MM.1S (cell line): Measurements from ENCODE around the gene SH3BP4.

Experiments
- DNase-seq: peaks from one replicate; pipeline ENCODE4 v3.0.0-alpha.2; 2015
- H2AFZ ChIP-seq: fragments of 300-600 bp; sonication (generic); 2 replicates; pipeline ENCODE4 v1.6.0; 2016; ENCODE audit warnings: antibody characterized with exemption, low read length
- H3F3A ChIP-seq: fragments of 300-600 bp; sonication (generic); 2 replicates; pipeline ENCODE4 v1.6.1; 2016; ENCODE audit warnings: mild to moderate bottlenecking, antibody characterized with exemption, low read length, moderate library complexity, mixed read lengths; ENCODE audit not compliant: insufficient read depth
- H3K27ac ChIP-seq: fragments of 300-600 bp; sonication (generic); 2 replicates; pipeline ENCODE4 v1.5.1; 2016; ENCODE audit warnings: mild to moderate bottlenecking, low read length
- H3K27me3 ChIP-seq: fragments of 300-600 bp; sonication (generic); replicated peaks from 2 replicates; pipeline ENCODE4 v1.6.0; 2016; ENCODE audit warnings: low read length; ENCODE audit not compliant: insufficient read depth
- H3K36me3 ChIP-seq: fragments of 300-600 bp; sonication (generic); replicated peaks from 2 replicates; pipeline ENCODE4 v1.6.1; 2016; ENCODE audit warnings: mild to moderate bottlenecking, low read length, mixed read lengths; ENCODE audit not compliant: insufficient read depth
- H3K4me1 ChIP-seq: fragments of 300-600 bp; sonication (generic); 2 replicates; pipeline ENCODE4 v1.6.1; 2016; ENCODE audit warnings: low read length, mixed read lengths
- H3K4me2 ChIP-seq: fragments of 300-600 bp; sonication (generic); 2 replicates; pipeline ENCODE4 v1.6.0; 2016; ENCODE audit warnings: low read depth, low read length
- H3K4me3 ChIP-seq: fragments of 300-600 bp; sonication (generic); 2 replicates; pipeline ENCODE4 v1.5.1; 2016; ENCODE audit warnings: low read length, mixed read lengths
- H3K79me2 ChIP-seq: fragments of 300-600 bp; sonication (generic); 2 replicates; pipeline ENCODE4 v1.6.1; 2016; ENCODE audit warnings: mixed run types, low read length, mixed read lengths
- H3K9ac ChIP-seq: fragments of 300-600 bp; sonication (generic); 2 replicates; pipeline ENCODE4 v1.6.1; 2016; ENCODE audit warnings: low read length, mixed read lengths
- H3K9me2 ChIP-seq: fragments of 300-600 bp; sonication (generic); replicated peaks from 2 replicates; pipeline ENCODE4 v1.6.1; 2016; ENCODE audit warnings: mild to moderate bottlenecking, low read length, mixed read lengths; ENCODE audit not compliant: insufficient read depth
- H3K9me3 ChIP-seq: fragments of 300-600 bp; sonication (generic); replicated peaks from 2 replicates; pipeline ENCODE4 v1.6.1; 2016; ENCODE audit warnings: mild to moderate bottlenecking, low read length, mixed read lengths; ENCODE audit not compliant: insufficient read depth
- H4K20me1 ChIP-seq: fragments of 300-600 bp; sonication (generic); 2 replicates; pipeline ENCODE4 v1.6.1; 2016; ENCODE audit warnings: mild to moderate bottlenecking, low read length, moderate library complexity, mixed read lengths; ENCODE audit not compliant: insufficient read depth
- EZH2 ChIP-seq: fragments of 300-600 bp; sonication (generic); optimal IDR thresholded peaks from 2 replicates; pipeline ENCODE3; 2017; ENCODE audit warnings: low read depth, mild to moderate bottlenecking, antibody characterized with exemption, low read length, mixed read lengths
- EZH2phosphoT487 ChIP-seq: fragments of 300-600 bp; sonication (generic); IDR thresholded peaks from 2 replicates; pipeline ENCODE4 v1.6.1; 2018; ENCODE audit warnings: antibody characterized with exemption, low read length
- TF ChIP-seq, protein P1 (sequence below): fragments of 300-600 bp; sonication (generic); IDR thresholded peaks from 2 replicates; pipeline ENCODE4 v1.5.1; 2016; ENCODE audit warnings: antibody characterized with exemption, low read length, mixed read lengths

The SH3BP4 gene

GRCh38 chr2:235030126-235030525, 78.3 kb downstream of the SH3BP4 start:
- Histone ChIP-seq H3F3A (no peaks in the 10 kb centered on the region), H3K9me3 (no peaks in the 10 kb centered on the region), H3K4me2 (no peak overlapping the region), H3K27ac (no peak overlapping the region), H3K4me3 (no peak overlapping the region), H3K9ac (no peak overlapping the region), H4K20me1 (no peaks in the 10 kb centered on the region), H3K36me3 (no peaks in the 10 kb centered on the region), H3K79me2 (no peaks in the 10 kb centered on the region), H3K9me2 (no peaks in the 10 kb centered on the region), H3K4me1 (no peaks in the 10 kb centered on the region), H2AFZ (no peak overlapping the region), H3K27me3 (no peaks in the 10 kb centered on the region)
- TF ChIP-seq EZH2 (no peak), EZH2phosphoT487 (no peak)
- TF ChIP-seq, protein P1, sequence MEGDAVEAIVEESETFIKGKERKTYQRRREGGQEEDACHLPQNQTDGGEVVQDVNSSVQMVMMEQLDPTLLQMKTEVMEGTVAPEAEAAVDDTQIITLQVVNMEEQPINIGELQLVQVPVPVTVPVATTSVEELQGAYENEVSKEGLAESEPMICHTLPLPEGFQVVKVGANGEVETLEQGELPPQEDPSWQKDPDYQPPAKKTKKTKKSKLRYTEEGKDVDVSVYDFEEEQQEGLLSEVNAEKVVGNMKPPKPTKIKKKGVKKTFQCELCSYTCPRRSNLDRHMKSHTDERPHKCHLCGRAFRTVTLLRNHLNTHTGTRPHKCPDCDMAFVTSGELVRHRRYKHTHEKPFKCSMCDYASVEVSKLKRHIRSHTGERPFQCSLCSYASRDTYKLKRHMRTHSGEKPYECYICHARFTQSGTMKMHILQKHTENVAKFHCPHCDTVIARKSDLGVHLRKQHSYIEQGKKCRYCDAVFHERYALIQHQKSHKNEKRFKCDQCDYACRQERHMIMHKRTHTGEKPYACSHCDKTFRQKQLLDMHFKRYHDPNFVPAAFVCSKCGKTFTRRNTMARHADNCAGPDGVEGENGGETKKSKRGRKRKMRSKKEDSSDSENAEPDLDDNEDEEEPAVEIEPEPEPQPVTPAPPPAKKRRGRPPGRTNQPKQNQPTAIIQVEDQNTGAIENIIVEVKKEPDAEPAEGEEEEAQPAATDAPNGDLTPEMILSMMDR, result no peak
- DNase-seq, result no peak

GRCh38 chr2:235030936-235031335, 79.1 kb downstream of the SH3BP4 start:
- no peaks in the 10 kb centered on the region for H3K9me2 ChIP-seq
- no peak for DNase-seq
- H4K20me1 ChIP-seq, result no peaks in the 10 kb centered on the region
- H3K27ac ChIP-seq, result no peak overlapping the region
- TF ChIP-seq, protein P1, result no peak
- TF ChIP-seq EZH2, result no peak
- TF ChIP-seq EZH2phosphoT487, result no peak
- no peak overlapping the region for H3K4me3 ChIP-seq
- no peak overlapping the region for H3K9ac ChIP-seq
- no peak overlapping the region for H2AFZ ChIP-seq
- no peaks in the 10 kb centered on the region for H3K27me3 ChIP-seq
- no peaks in the 10 kb centered on the region for H3K79me2 ChIP-seq
- H3K36me3 ChIP-seq, result no peaks in the 10 kb centered on the region
- H3K9me3 ChIP-seq, result no peaks in the 10 kb centered on the region
- H3K4me1 ChIP-seq, result no peaks in the 10 kb centered on the region
- no peaks in the 10 kb centered on the region for H3F3A ChIP-seq
- no peak overlapping the region for H3K4me2 ChIP-seq

DNA sequence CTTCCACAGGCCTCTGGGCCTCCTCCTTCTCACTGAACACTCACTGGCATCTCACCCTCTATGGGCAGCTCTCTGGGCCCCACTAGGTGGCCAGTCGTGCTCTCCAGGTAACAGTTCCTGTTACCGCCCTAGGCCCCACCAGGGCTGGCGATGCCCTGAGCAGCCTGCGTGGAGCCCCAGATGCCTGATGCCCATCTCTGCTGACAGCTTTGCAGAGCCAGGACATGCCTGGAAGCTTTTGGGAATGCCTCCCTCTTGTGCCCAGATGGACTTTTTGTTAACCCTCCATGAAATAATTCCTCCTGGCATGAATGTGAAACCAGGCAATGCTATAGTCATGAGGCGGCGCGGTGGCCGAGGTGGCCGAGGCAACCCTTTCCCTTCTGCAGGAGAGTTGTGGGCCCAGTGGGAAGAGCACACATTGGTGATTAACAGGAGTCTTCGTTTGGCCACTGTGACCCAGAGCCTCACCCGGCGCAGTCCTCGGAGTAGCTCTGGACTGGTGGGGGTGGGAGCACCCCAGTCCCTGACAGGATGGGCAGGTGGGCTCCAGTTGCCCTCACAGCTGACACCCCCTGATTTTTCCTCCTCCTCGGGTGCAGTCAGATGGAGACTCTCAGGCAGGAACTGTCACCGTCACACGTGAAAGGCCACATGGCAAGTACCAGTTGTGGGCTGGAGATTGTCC, 80.0 kb downstream of the SH3BP4 start:
- TF ChIP-seq, protein P1, result no peak
- no peak for TF ChIP-seq EZH2phosphoT487
- no peak for TF ChIP-seq EZH2
- Histone ChIP-seq H3K9me3 (no peaks in the 10 kb centered on the region), H4K20me1 (no peaks in the 10 kb centered on the region), H3K27ac (no peak overlapping the region), H3K4me1 (no peaks in the 10 kb centered on the region), H3K4me3 (no peak overlapping the region), H3K9me2 (no peaks in the 10 kb centered on the region), H2AFZ (no peak overlapping the region), H3K36me3 (no peaks in the 10 kb centered on the region), H3K79me2 (no peaks in the 10 kb centered on the region), H3K27me3 (no peaks in the 10 kb centered on the region), H3K4me2 (no peak overlapping the region), H3F3A (no peaks in the 10 kb centered on the region), H3K9ac (no peak overlapping the region)
- no peak for DNase-seq
